Skin of body (tissue), 2 donors: ENCODE results near the gene B4GALNT2. TPM values are rescaled to one million over a fixed set of nuclear protein-coding genes. Genes with fewer than 3 reads are reported as not detected.
"Not testable (repeated sequence)": the region's sequence is repeated elsewhere in the genome, so short reads cannot be mapped to it uniquely, and the experiment has no call there.

ENCODE experiments used
- DNase-seq: peaks from one replicate; lab custom pipeline; 2025; lab: John Stamatoyannopoulos, UW
- total RNA-seq: library from RNA; depleted of rRNA; stranded (reverse); fragments of >200 nt; gene quantifications from one replicate; pipeline ENCODE4 v1.2.3, GENCODE V29; 2014

Gene B4GALNT2
- 1.3 TPM for total RNA-seq

GRCh38 chr17:49132699-49133364 is at the start of gene B4GALNT2:
B4GALNT2 (plus strand) TSS chr17:49132769; CDS start chr17:49132793, 24 bp downstream.
- DNase-seq = no peak

GRCh38 chr17:49085046-49085445 is 47.5 kb upstream of the B4GALNT2 start:
- DNase-seq = not testable (repeated sequence)

- DNase-seq = no peak
Measured at GRCh38 chr17:49085565-49086315, 46.8 kb upstream of the B4GALNT2 start.

GRCh38 chr17:49086316-49086605 is 46.3 kb upstream of the B4GALNT2 start:
- DNase-seq = no peak

GRCh38 chr17:49086649-49087048 is 45.9 kb upstream of the B4GALNT2 start:
- DNase-seq = no peak

- no peak for DNase-seq
Measured at GRCh38 chr17:49089094-49089493, 43.5 kb upstream of the B4GALNT2 start.

GRCh38 chr17:49090878-49091594 is 41.5 kb upstream of the B4GALNT2 start:
- no peak for DNase-seq

GRCh38 chr17:49093131-49093530 is 39.4 kb upstream of the B4GALNT2 start:
- no peak for DNase-seq

- no peak for DNase-seq
Measured at GRCh38 chr17:49100601-49101000, 32.0 kb upstream of the B4GALNT2 start.

GRCh38 chr17:49101054-49101534 is 31.5 kb upstream of the B4GALNT2 start:
- no peak for DNase-seq

- DNase-seq = not testable (repeated sequence)
Measured at GRCh38 chr17:49103360-49103759, 29.2 kb upstream of the B4GALNT2 start.

GRCh38 chr17:49104511-49105074 is 28.0 kb upstream of the B4GALNT2 start:
- DNase-seq = no peak

- no peak for DNase-seq
Measured at GRCh38 chr17:49106321-49107210, 26.0 kb upstream of the B4GALNT2 start.

GRCh38 chr17:49107211-49107557 is 25.4 kb upstream of the B4GALNT2 start:
- DNase-seq = no peak

- no peak for DNase-seq
Measured at GRCh38 chr17:49108318-49108717, 24.3 kb upstream of the B4GALNT2 start.

GRCh38 chr17:49110509-49110908 is 22.1 kb upstream of the B4GALNT2 start:
- DNase-seq = no peak

GRCh38 chr17:49111934-49112333 is 20.6 kb upstream of the B4GALNT2 start:
- no peak for DNase-seq

GRCh38 chr17:49112936-49113335 is 19.6 kb upstream of the B4GALNT2 start:
- DNase-seq = no peak

- no peak for DNase-seq
Measured at GRCh38 chr17:49114703-49115102, 17.9 kb upstream of the B4GALNT2 start.

- DNase-seq = no peak
Measured at GRCh38 chr17:49117587-49118230, 14.9 kb upstream of the B4GALNT2 start.

- no peak for DNase-seq
Measured at GRCh38 chr17:49120166-49120565, 12.4 kb upstream of the B4GALNT2 start.
